Chondrocyte (in vitro differentiated cells): Measurements from ENCODE around the gene LZTS3. TPM values are rescaled to one million over a fixed set of nuclear protein-coding genes. Genes with fewer than 3 reads are reported as not detected.
A peak's percentile ranks its signal among the peaks of the same experiment; 100 is the strongest.
"Not testable (repeated sequence)": the region's sequence is repeated elsewhere in the genome, so short reads cannot be mapped to it uniquely, and the experiment has no call there.

Experiments used
- DNase-seq: peaks from one replicate; pipeline ENCODE4 v3.0.0; 2021; ENCODE audit warnings: mixed read lengths, low spot score
- H3K27ac Mint-ChIP-seq: one replicate; pipeline ENCODE4 v1.8.0; 2021; ENCODE audit warnings: mild to moderate bottlenecking, moderate library complexity, mixed read lengths; ENCODE audit not compliant: unreplicated experiment
- H3K27me3 Mint-ChIP-seq: 2 replicates; pipeline ENCODE4 v1.8.0; 2021; ENCODE audit warnings: low read depth, mixed read lengths
- H3K36me3 Mint-ChIP-seq: 2 replicates; pipeline ENCODE4 v1.8.0; 2021; ENCODE audit warnings: low read depth, mixed read lengths
- H3K4me1 Mint-ChIP-seq: 2 replicates; pipeline ENCODE4 v1.8.0; 2021; ENCODE audit warnings: low read depth, mild to moderate bottlenecking, mixed read lengths
- H3K4me3 Mint-ChIP-seq: one replicate; pipeline ENCODE4 v1.8.0; 2021; ENCODE audit warnings: mild to moderate bottlenecking, moderate library complexity, mixed read lengths; ENCODE audit not compliant: unreplicated experiment
- H3K9me3 Mint-ChIP-seq: 2 replicates; pipeline ENCODE4 v1.8.0; 2021; ENCODE audit warnings: low read depth, mixed read lengths
- CTCF ChIP-seq: fragments of 200-600 bp; sonication (generic); IDR thresholded peaks from 2 replicates; pipeline ENCODE4 v1.5.0; 2021; ENCODE audit warnings: antibody characterized with exemption, mild to moderate bottlenecking, moderate library complexity
- total RNA-seq: library from RNA; stranded (reverse); gene quantifications from 3 replicates; pipeline ENCODE4 v1.2.1, GENCODE V29; 2021

LZTS3 gene
- total RNA-seq, 1 donor from 2014 or later, result 8.1 TPM

GRCh38 chr20:3160418-3160817, 12.9 kb downstream of the LZTS3 start:
- peaks cover 36% of the 10 kb centered on the region for H3K4me1 Mint-ChIP-seq
- no peaks in the 10 kb centered on the region for H3K9me3 Mint-ChIP-seq
- H3K27me3 Mint-ChIP-seq, result no peaks in the 10 kb centered on the region
- peak overlapping the region; percentile 28 for H3K4me3 Mint-ChIP-seq
- H3K36me3 Mint-ChIP-seq, result no peaks in the 10 kb centered on the region
- no peak for DNase-seq
- no peak overlapping the region for H3K27ac Mint-ChIP-seq
- no peak for TF ChIP-seq CTCF

DNA sequence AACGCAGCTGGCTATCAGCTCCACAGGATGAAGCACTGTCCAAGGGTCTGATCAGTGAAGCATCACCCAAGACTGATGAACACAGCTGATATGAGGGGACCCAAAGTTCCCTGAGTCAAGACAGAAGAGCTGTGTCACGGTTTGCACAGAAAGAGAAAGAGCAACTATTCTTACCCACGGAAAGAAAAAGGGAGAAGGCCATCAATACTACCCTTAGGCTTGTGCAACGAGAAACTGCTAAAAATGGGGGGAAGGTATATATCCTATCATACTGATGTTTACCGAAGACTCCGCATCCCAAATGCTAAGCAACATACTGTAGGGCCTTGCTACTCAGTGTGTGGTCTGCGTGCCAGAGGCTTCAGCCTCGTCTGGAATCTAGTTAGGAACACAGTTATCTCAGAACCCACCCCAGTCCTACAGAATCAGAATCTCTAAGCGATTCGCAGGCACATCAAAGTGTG, 14.3 kb downstream of the LZTS3 start:
- peak overlapping the region; percentile 90 for H3K4me3 Mint-ChIP-seq
- no peak for DNase-seq
- peak overlapping the region; percentile 94 for H3K27ac Mint-ChIP-seq
- no peaks in the 10 kb centered on the region for H3K36me3 Mint-ChIP-seq
- no peak for TF ChIP-seq CTCF
- peaks cover 38% of the 10 kb centered on the region for H3K4me1 Mint-ChIP-seq
- H3K27me3 Mint-ChIP-seq, result no peaks in the 10 kb centered on the region
- no peaks in the 10 kb centered on the region for H3K9me3 Mint-ChIP-seq

GRCh38 chr20:3157817-3158216, 15.5 kb downstream of the LZTS3 start:
- peaks cover 44% of the 10 kb centered on the region for H3K4me1 Mint-ChIP-seq
- TF ChIP-seq CTCF, result no peak
- no peaks in the 10 kb centered on the region for H3K9me3 Mint-ChIP-seq
- peak overlapping the region; percentile 71 for H3K27ac Mint-ChIP-seq
- H3K27me3 Mint-ChIP-seq, result no peaks in the 10 kb centered on the region
- H3K4me3 Mint-ChIP-seq, result peak overlapping the region; percentile 63
- no peaks in the 10 kb centered on the region for H3K36me3 Mint-ChIP-seq
- DNase-seq, result no peak

DNA sequence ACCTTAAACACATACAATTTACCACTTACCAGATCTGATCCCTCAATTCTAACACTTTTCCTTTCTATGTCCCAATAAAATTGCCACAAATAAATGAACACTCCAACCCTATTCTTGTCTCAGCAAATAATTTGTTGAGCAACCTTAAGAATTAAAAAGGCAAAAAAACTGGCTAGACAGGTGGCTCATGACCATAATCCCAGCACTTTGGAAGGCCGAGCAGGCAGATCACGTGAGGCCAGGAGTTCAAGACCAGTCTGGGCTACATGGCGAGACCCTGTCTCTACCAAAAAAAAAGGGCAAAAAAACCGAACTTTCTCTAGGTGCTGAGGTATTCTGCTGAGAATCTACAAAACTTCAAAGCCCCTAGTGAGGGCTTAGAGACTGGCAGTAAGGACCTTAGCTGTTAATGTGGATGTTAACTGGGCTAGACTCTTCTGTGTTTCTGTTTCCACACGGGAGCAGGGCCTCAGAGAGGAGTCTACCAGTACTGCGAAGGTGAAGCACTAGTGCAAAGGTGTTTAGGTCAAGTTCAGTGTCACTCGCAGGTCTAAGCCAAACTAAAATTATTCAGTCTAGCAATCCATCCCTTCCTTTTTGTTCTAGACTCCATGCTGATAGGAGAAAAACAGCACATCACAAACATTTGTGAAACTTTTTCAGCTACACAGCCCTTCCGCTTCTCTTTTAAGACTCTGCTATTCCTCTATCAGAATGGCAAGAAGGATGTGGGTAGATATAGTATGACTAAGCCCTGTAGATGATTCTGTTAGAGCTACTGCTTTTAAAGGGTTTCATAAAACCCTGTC, 16.3 kb downstream of the LZTS3 start:
- Mint-ChIP-seq H3K4me1 (peaks cover 52% of the 10 kb centered on the region), H3K4me3 (peak overlapping the region; percentile 63), H3K27me3 (no peaks in the 10 kb centered on the region), H3K9me3 (no peaks in the 10 kb centered on the region), H3K36me3 (no peaks in the 10 kb centered on the region), H3K27ac (peak overlapping the region; percentile 10)
- no peak for TF ChIP-seq CTCF
- DNase-seq, result no peak

GRCh38 chr20:3152057-3152644, 21.2 kb downstream of the LZTS3 start:
- Mint-ChIP-seq H3K27ac (peak overlapping the region; percentile 36), H3K4me1 (peaks cover 33% of the 10 kb centered on the region), H3K36me3 (peaks cover 13% of the 10 kb centered on the region)
- not testable (repeated sequence) for H3K9me3 Mint-ChIP-seq, H3K27me3 Mint-ChIP-seq, DNase-seq, H3K4me3 Mint-ChIP-seq
